Limb (tissue), 2 donors: Measurements from ENCODE around the gene ACTRT3.
"Not testable (repeated sequence)": the region's sequence is repeated elsewhere in the genome, so short reads cannot be mapped to it uniquely, and the experiment has no call there.

Source experiments
- DNase-seq, 2 donors: peaks; one replicate each; pipeline ENCODE4 v3.0.0-alpha.2; 2016; ENCODE audit errors: extremely low spot score in 2 of 2

Gene ACTRT3

GRCh38 chr3:169772897-169773816 lies 3.8 kb upstream of the ACTRT3 start, which contains the start of gene MYNN:
Gene MYNN, plus strand, starts transcription at chr3:169773396. Its CDS starts 900 bp downstream, at chr3:169774296.
- DNase-seq, result peak; percentile 95 to 96

- DNase-seq, result peak; percentile 86
Observed at GRCh38 chr3:169772305-169772896, 3.0 kb upstream of the ACTRT3 start.

GRCh38 chr3:169771497-169772304 lies 2.3 kb upstream of the ACTRT3 start:
- peak; percentile 78 to 89 for DNase-seq

GRCh38 chr3:169764882-169765612 lies 4.3 kb downstream of the ACTRT3 start, which contains the start of gene TERC:
Gene TERC, minus strand, starts transcription at chr3:169765060.
- DNase-seq, result peak; percentile 94

GRCh38 chr3:169764312-169764881 lies 5.0 kb downstream of the ACTRT3 start:
- peak; percentile 59 to 79 for DNase-seq

GRCh38 chr3:169760479-169760878 lies 8.9 kb downstream of the ACTRT3 start:
- DNase-seq, result no peak

- DNase-seq, result no peak
Observed at GRCh38 chr3:169759256-169759655, 10.1 kb downstream of the ACTRT3 start.

- DNase-seq, result no peak
Observed at GRCh38 chr3:169758359-169758994, 10.9 kb downstream of the ACTRT3 start.

GRCh38 chr3:169755488-169755887 lies 13.9 kb downstream of the ACTRT3 start:
- DNase-seq, result no peak

- DNase-seq, result no peak
Observed at GRCh38 chr3:169754711-169755110, 14.7 kb downstream of the ACTRT3 start.

- DNase-seq, result no peak
Observed at GRCh38 chr3:169751875-169752274, 17.5 kb downstream of the ACTRT3 start.

- DNase-seq, result no peak
Observed at GRCh38 chr3:169750665-169751064, 18.7 kb downstream of the ACTRT3 start.

GRCh38 chr3:169748670-169749069 lies 20.7 kb downstream of the ACTRT3 start:
- DNase-seq, result no peak

GRCh38 chr3:169746924-169747323 lies 22.4 kb downstream of the ACTRT3 start:
- no peak for DNase-seq

- peak in 1 of 2 donors; percentile 46 for DNase-seq
Observed at GRCh38 chr3:169744366-169745054, 24.9 kb downstream of the ACTRT3 start.

- no peak for DNase-seq
Observed at GRCh38 chr3:169739067-169739466, 30.3 kb downstream of the ACTRT3 start.

GRCh38 chr3:169731857-169732256 lies 37.5 kb downstream of the ACTRT3 start:
- DNase-seq, result not testable (repeated sequence)

GRCh38 chr3:169722724-169723123 lies 46.6 kb downstream of the ACTRT3 start:
- DNase-seq, result no peak

GRCh38 chr3:169718415-169718814 lies 50.9 kb downstream of the ACTRT3 start:
- DNase-seq, result not testable (repeated sequence)
